GM19463 (cell line): ENCODE measurements around the gene RAB31.
"Not testable (repeated sequence)": the region's sequence is repeated elsewhere in the genome, so short reads cannot be mapped to it uniquely, and the experiment has no call there.

ENCODE experiments used
- ATAC-seq: cut with Tn5 transposase; IDR thresholded peaks from one replicate; pipeline ENCODE4 v1.9.1; 2021; ENCODE audit warnings: mild to moderate bottlenecking, moderate library complexity; ENCODE audit not compliant: unreplicated experiment

RAB31 gene

GRCh38 chr18:9901377-9901776 lies 193.3 kb downstream of the RAB31 start:
- ATAC-seq, result no peak

GRCh38 chr18:9902264-9902663 lies 194.2 kb downstream of the RAB31 start:
- ATAC-seq, result not testable (repeated sequence)

GRCh38 chr18:9902832-9903231 lies 194.7 kb downstream of the RAB31 start:
- ATAC-seq, result no peak

GRCh38 chr18:9905401-9905922 lies 197.4 kb downstream of the RAB31 start:
- no peak for ATAC-seq

GRCh38 chr18:9906481-9906880 lies 198.4 kb downstream of the RAB31 start:
- no peak for ATAC-seq

- ATAC-seq, result no peak
These were observed 199.8 kb downstream of the RAB31 start for GRCh38 chr18:9907867-9908266.

GRCh38 chr18:9910071-9910470 lies 202.0 kb downstream of the RAB31 start:
- ATAC-seq, result no peak

- ATAC-seq, result no peak
These were observed 202.6 kb downstream of the RAB31 start for GRCh38 chr18:9910661-9911060.

GRCh38 chr18:9911226-9911625 lies 203.1 kb downstream of the RAB31 start:
- no peak for ATAC-seq
